Ovary (tissue), 9 donors: ENCODE data around the gene TCEANC. TPM values are rescaled to one million over a fixed set of nuclear protein-coding genes. Genes with fewer than 3 reads are reported as not detected.

Experiments
- DNase-seq, 5 donors: peaks; one replicate each; pipeline ENCODE4 v3.0.0-alpha.2; 2019 to 2020
- H3K27ac ChIP-seq, 2 donors: fragments of 200-600 bp; one replicate each; pipeline versions ENCODE4 v1.5.1 to v1.8.0; 2019 to 2022
- H3K27me3 ChIP-seq: fragments of 200-600 bp; one replicate; pipeline ENCODE4 v1.8.0; 2022
- H3K36me3 ChIP-seq: fragments of 200-600 bp; sonication (generic); one replicate; pipeline ENCODE4 v1.5.1; 2019
- H3K4me1 ChIP-seq: one replicate; pipeline ENCODE4 v1.8.1; 2013; ENCODE audit warnings: mild to moderate bottlenecking, moderate library complexity; ENCODE audit not compliant: insufficient read depth
- H3K4me3 ChIP-seq: fragments of 200-600 bp; sonication (generic); one replicate; pipeline ENCODE4 v1.5.1; 2017
- H3K9me3 ChIP-seq, 2 donors: fragments of 200-600 bp in 1 of 2; sonication (generic) in 1 of 2; one replicate each; pipeline versions ENCODE4 v1.5.1 to v1.8.1; 2013 to 2019; ENCODE audit warnings: mild to moderate bottlenecking in 1 of 2, moderate library complexity in 1 of 2
- EP300 ChIP-seq: sonication (generic); formaldehyde crosslinking; IDR thresholded peaks from one replicate; pipeline ENCODE4 v1.6.1; 2017; ENCODE audit warnings: antibody characterized with exemption
- POLR2A ChIP-seq: fragments of 450-650 bp; IDR thresholded peaks from one replicate; pipeline ENCODE4 v1.6.1; 2017; ENCODE audit warnings: antibody characterized with exemption, mild to moderate bottlenecking, moderate library complexity
- WGBS, 3 donors: extraction: QIAGEN DNeasy Blood & Tissue Kit in 1 of 3; methylation state at CpG; one replicate each; pipeline versions ENCODE4 v1.1.5 to v1.1.7; 2013 to 2017; 5-methylcytosine and 5-hydroxymethylcytosine counted together
- intact Hi-C, 4 donors: fragments of 100-400 bp; cut with DNase I; formaldehyde crosslinking; loops; one replicate each; pipeline versions ENCODE4 v1.11.0 to v1.15.1; 2022 to 2023
- polyA plus RNA-seq, 2 donors: library from polyadenylated mRNA; stranded (reverse); fragments of 200-250 nt in 1 of 2; fragments of 350-450 nt in 1 of 2; fragmentation: Illumina TruSeq in 1 of 2; extraction: RNeasy Lipid Tissue Mini Kit (QIAGEN cat#74804) in 1 of 2; gene quantifications; one replicate each; pipeline ENCODE4 v1.2.3, GENCODE V29; 2013 to 2014
- total RNA-seq, 7 donors: library from RNA; depleted of rRNA in 2 of 7; stranded (reverse); fragments of >200 nt in 2 of 7; fragmentation: NEBNext Ultra II Directional in 3 of 7; extraction: Animal tissue kit (Norgen Biotek cat#: 25700) in 3 of 7; gene quantifications; one replicate each; pipeline versions ENCODE4 v1.1.0 to v1.2.4, GENCODE V29; 2016 to 2023
- TF ChIP-seq, protein P1 (sequence below), 3 donors: fragments of 450-650 bp in 2 of 3; fragments of 200-600 bp in 1 of 3; IDR thresholded peaks; one replicate each; pipeline versions ENCODE4 v1.5.1 to v1.8.0; 2016 to 2022; ENCODE audit warnings: antibody characterized with exemption in 3 of 3, mild to moderate bottlenecking in 1 of 3
- donor health status: DM: no; HTN: no; CAD: no; lungs with moderate emphysema.
- donor health status: DM: no; HTN: no; CAD: no.
- donor health status: Bipolar disorder and iron deficiency.
- donor health status: DM: yes; HTN: yes; CAD: no.
- donor health status: DM: no; HTN: no; CAD: no.
- donor health status: DM: yes; HTN: yes; CAD: no.

Gene TCEANC
- total and polyA plus RNA-seq, 9 donors: 2.6 to 9.2 (median 4.2) TPM

- peaks cover 15% of the 10 kb centered on the region for H3K4me1 ChIP-seq
- H3K27ac ChIP-seq: no peak overlapping the region
- no peaks in the 10 kb centered on the region for H3K9me3 ChIP-seq
- no peak for DNase-seq
- H3K27me3 ChIP-seq: no peaks in the 10 kb centered on the region
- no peak overlapping the region for H3K4me3 ChIP-seq
- TF ChIP-seq POLR2A: no peak
- no peak for TF ChIP-seq EP300
- TF ChIP-seq, protein P1, sequence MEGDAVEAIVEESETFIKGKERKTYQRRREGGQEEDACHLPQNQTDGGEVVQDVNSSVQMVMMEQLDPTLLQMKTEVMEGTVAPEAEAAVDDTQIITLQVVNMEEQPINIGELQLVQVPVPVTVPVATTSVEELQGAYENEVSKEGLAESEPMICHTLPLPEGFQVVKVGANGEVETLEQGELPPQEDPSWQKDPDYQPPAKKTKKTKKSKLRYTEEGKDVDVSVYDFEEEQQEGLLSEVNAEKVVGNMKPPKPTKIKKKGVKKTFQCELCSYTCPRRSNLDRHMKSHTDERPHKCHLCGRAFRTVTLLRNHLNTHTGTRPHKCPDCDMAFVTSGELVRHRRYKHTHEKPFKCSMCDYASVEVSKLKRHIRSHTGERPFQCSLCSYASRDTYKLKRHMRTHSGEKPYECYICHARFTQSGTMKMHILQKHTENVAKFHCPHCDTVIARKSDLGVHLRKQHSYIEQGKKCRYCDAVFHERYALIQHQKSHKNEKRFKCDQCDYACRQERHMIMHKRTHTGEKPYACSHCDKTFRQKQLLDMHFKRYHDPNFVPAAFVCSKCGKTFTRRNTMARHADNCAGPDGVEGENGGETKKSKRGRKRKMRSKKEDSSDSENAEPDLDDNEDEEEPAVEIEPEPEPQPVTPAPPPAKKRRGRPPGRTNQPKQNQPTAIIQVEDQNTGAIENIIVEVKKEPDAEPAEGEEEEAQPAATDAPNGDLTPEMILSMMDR (IDR thresholded peaks at IDR 0.05): no peak
- intact Hi-C loops: no loop called here
- 71 to 76% (median 75%) methylated on average over 7 of the region's 7 CpGs for WGBS, 3 donors
- no peaks in the 10 kb centered on the region for H3K36me3 ChIP-seq
Measured at GRCh38 chrX:13693341-13693961, 40.5 kb downstream of the TCEANC start.

DNA sequence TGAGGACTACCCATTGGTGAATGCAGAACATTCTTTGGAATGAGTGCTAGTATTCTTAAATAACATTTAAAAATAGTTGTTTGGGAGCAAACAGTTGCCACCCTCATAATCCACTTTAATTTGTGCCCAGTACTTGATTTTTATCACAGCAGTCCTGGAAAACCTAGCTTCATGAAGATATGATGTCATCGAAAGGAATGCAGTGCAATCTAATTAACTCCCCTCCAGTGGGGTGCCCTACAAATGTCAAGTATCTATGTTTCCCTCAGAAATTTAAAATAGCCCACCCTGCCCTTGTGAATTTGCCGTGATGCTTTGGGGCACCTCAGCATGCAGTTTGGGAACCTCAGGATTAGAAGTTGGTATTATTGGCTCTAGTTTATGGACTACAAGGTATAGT lies 41.4 kb downstream of the TCEANC start:
- H3K36me3 ChIP-seq: no peaks in the 10 kb centered on the region
- no peaks in the 10 kb centered on the region for H3K27me3 ChIP-seq
- no peak for DNase-seq
- H3K4me1 ChIP-seq: peaks cover 15% of the 10 kb centered on the region
- 86 to 89% (median 88%) methylated on average over 2 of the region's 2 CpGs for WGBS, 3 donors
- no peaks in the 10 kb centered on the region for H3K9me3 ChIP-seq
- intact Hi-C loops: no loop called here
- no peak overlapping the region for H3K27ac ChIP-seq
- no peak overlapping the region for H3K4me3 ChIP-seq
- TF ChIP-seq, protein P1 (IDR thresholded peaks at IDR 0.05): no peak
- TF ChIP-seq EP300 (no peak), POLR2A (no peak)

DNA sequence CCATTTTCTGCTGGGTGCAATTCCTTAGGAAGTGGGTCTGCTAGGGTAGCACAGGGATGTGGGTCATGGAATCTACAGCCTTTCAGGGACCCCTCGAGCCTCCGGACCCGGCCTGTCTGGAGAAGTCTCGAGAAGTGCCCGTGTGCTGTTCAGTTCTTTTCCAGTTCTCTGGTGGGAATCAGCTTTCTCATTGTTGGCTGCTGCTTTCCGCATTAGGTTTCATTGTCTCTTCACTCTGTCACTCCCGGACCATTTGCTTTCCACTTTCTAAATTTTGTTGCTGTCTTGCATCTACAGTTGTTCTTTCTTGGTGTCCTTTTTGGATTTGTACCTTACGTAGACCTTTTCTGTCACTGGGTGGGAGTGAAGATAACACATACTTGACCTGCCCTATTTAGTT lies 42.0 kb downstream of the TCEANC start:
- WGBS, 3 donors: 84 to 88% (median 86%) methylated on average over 8 of the region's 8 CpGs
- intact Hi-C loops: no loop called here
- H3K4me1 ChIP-seq: peaks cover 17% of the 10 kb centered on the region
- no peaks in the 10 kb centered on the region for H3K27me3 ChIP-seq
- TF ChIP-seq POLR2A: no peak
- TF ChIP-seq EP300: no peak
- TF ChIP-seq, protein P1 (IDR thresholded peaks at IDR 0.05): no peak
- H3K9me3 ChIP-seq: no peaks in the 10 kb centered on the region
- no peak overlapping the region for H3K27ac ChIP-seq
- H3K36me3 ChIP-seq: no peaks in the 10 kb centered on the region
- H3K4me3 ChIP-seq: no peak overlapping the region
- no peak for DNase-seq

GRCh38 chrX:13695601-13696115 lies 42.7 kb downstream of the TCEANC start:
- 91 to 94% (median 92%) methylated on average over 4 of the region's 4 CpGs for WGBS, 3 donors
- TF ChIP-seq POLR2A (no peak), EP300 (no peak)
- TF ChIP-seq, protein P1 (IDR thresholded peaks at IDR 0.05): no peak
- Histone ChIP-seq H3K4me1 (peaks cover 16% of the 10 kb centered on the region), H3K36me3 (no peaks in the 10 kb centered on the region), H3K27ac (no peak overlapping the region), H3K9me3 (no peaks in the 10 kb centered on the region), H3K4me3 (no peak overlapping the region), H3K27me3 (no peaks in the 10 kb centered on the region)
- no peak for DNase-seq
- intact Hi-C loops: no loop called here
